NB4 (cell line): ENCODE measurements around the gene GP5.

Experiments
- DNase-seq: peaks from one replicate; pipeline ENCODE4 v3.0.0; 2010; ENCODE audit warnings: low read depth
- H3K4me3 ChIP-seq: one replicate; pipeline ENCODE4 v1.5.1; 2011; ENCODE audit warnings: mild to moderate bottlenecking, low read depth, low read length, moderate library complexity
- CTCF ChIP-seq: IDR thresholded peaks from one replicate; pipeline ENCODE4 v1.5.1; 2012; ENCODE audit warnings: low read depth, low read length
- MAX ChIP-seq: IDR thresholded peaks from 2 replicates; pipeline ENCODE4 v1.6.1; 2011; ENCODE audit warnings: low read depth, low read length
- MYC ChIP-seq: IDR thresholded peaks from 2 replicates; pipeline ENCODE4 v1.6.1; 2011; ENCODE audit warnings: low read depth, low read length
- POLR2A ChIP-seq: IDR thresholded peaks from 2 replicates; pipeline ENCODE4 v1.6.1; 2011; ENCODE audit warnings: mild to moderate bottlenecking; ENCODE audit not compliant: insufficient read length; ENCODE audit errors: extremely low read depth

Gene GP5

GRCh38 chr3:194375473-194376240, 23.4 kb downstream of the GP5 start:
- TF ChIP-seq MAX: no peak
- no peak for TF ChIP-seq MYC
- no peak for TF ChIP-seq CTCF
- no peak for TF ChIP-seq POLR2A
- no peak overlapping the region for H3K4me3 ChIP-seq
- DNase-seq: no peak

GRCh38 chr3:194374935-194375334, 24.1 kb downstream of the GP5 start:
- no peak for DNase-seq
- no peak overlapping the region for H3K4me3 ChIP-seq
- TF ChIP-seq MYC: no peak
- no peak for TF ChIP-seq MAX
- TF ChIP-seq POLR2A: no peak
- TF ChIP-seq CTCF: no peak

- no peak for DNase-seq
- H3K4me3 ChIP-seq: no peak overlapping the region
- TF ChIP-seq MAX: no peak
Measured at GRCh38 chr3:194373899-194374298, 25.2 kb downstream of the GP5 start.

- DNase-seq: no peak
- no peak overlapping the region for H3K4me3 ChIP-seq
Measured at GRCh38 chr3:194373028-194373427, 26.0 kb downstream of the GP5 start.

GRCh38 chr3:194370753-194371152, 28.3 kb downstream of the GP5 start:
- no peak for TF ChIP-seq MYC
- no peak for TF ChIP-seq MAX
- no peak for TF ChIP-seq POLR2A
- TF ChIP-seq CTCF: no peak
- DNase-seq: no peak
- no peak overlapping the region for H3K4me3 ChIP-seq

More at GRCh38 chr3:194373028-194373427, 26.0 kb downstream of the GP5 start:
- TF ChIP-seq CTCF (no peak), MYC (no peak), POLR2A (no peak), MAX (no peak)

GRCh38 chr3:194369522-194370279, 29.4 kb downstream of the GP5 start, which contains the start of gene LRRC15:
Gene LRRC15, minus strand, starts transcription at chr3:194369743. Its CDS starts 8,700 bp downstream, at chr3:194361043.
- no peak within 1 kb of the TSS for H3K4me3 ChIP-seq
- peak; percentile 19 for DNase-seq

More at GRCh38 chr3:194369522-194370279, 29.4 kb downstream of the GP5 start, which contains the start of gene LRRC15:
- TF ChIP-seq POLR2A: no peak
- TF ChIP-seq MYC: no peak
- TF ChIP-seq CTCF: peak; percentile 7
